HCT116 (cell line): ENCODE results near the gene SNX15. TPM values are rescaled to one million over a fixed set of nuclear protein-coding genes. Genes with fewer than 3 reads are reported as not detected.

Experiments
- ATAC-seq: fragments of 200-7000 bp; cut with Tn5 transposase; 2 replicates; pipeline ENCODE4 v1.9.1; 2020; ENCODE audit warnings: mild to moderate bottlenecking, moderate library complexity
- BruUV-seq: library from RNA; stranded (reverse); fragments of 400-500 nt; replicated peaks from 2 replicates; lab custom pipeline; 2021; lab: Mats Ljungman, UMichigan
- CTCF ChIA-PET: fragments of 300-600 bp; sonication (Branson Sonifier 250); formaldehyde crosslinking; loops from one replicate; lab custom pipeline; 2021; ENCODE audit warnings: antibody characterized with exemption; lab: Charles Lee
- POLR2A ChIA-PET: fragments of 300-600, 350-600 bp; sonication (Branson Sonifier 250); formaldehyde crosslinking; loops from one replicate; lab custom pipeline; 2021; ENCODE audit warnings: antibody characterized with exemption; lab: Charles Lee
- RAD21 ChIA-PET, 2 experiments: fragments of 300-600 bp; sonication (Branson Sonifier 250); formaldehyde crosslinking; loops; one replicate each; lab custom pipeline; 2023; ENCODE audit warnings: low total read pairs in 2 of 2; ENCODE audit not compliant: uncharacterized antibody in 2 of 2, unreplicated experiment in 2 of 2, low non-redundant PET in 1 of 2; lab: Charles Lee
- DNase-seq: peaks from one replicate; pipeline ENCODE4 v3.0.0-alpha.2; 2010; ENCODE audit warnings: low read depth, low spot score
- H2AFZ ChIP-seq: fragments of 200-600 bp; shearing (Covaris generic), sonication (generic); 2 replicates; pipeline ENCODE4 v1.6.1; 2017; ENCODE audit warnings: low read depth, mixed run types, mixed read lengths, antibody characterized with exemption, low read length; ENCODE audit not compliant: poor library complexity, severe bottlenecking
- H3K27ac ChIP-seq: 2 replicates; pipeline ENCODE4 v1.5.1; 2012; ENCODE audit warnings: low read depth, low read length
- H3K27me3 ChIP-seq: fragments of 200-600 bp; sonication (generic); 2 replicates; pipeline ENCODE4 v1.6.1; 2016; ENCODE audit warnings: mixed run types, low read length, mixed read lengths; ENCODE audit not compliant: insufficient read depth
- H3K36me3 ChIP-seq, 2 experiments: fragments of 200-500 bp in 1 of 2; fragments of 200-600 bp in 1 of 2; sonication (Bioruptor generic) in 1 of 2; sonication (generic) in 1 of 2; 2 replicates each; pipeline versions ENCODE4 v1.5.1 to v1.6.1; 2014 to 2016; ENCODE audit warnings: low read length in 2 of 2, inconsistent platforms in 1 of 2, mixed read lengths in 1 of 2, mixed run types in 1 of 2; ENCODE audit not compliant: insufficient read depth in 2 of 2, control insufficient read depth in 1 of 2
- H3K4me1 ChIP-seq, 2 experiments: fragments of 200-600 bp in 1 of 2; sonication (generic) in 1 of 2; 2 replicates each; pipeline versions ENCODE4 v1.5.1 to v1.6.1; 2012 to 2017; ENCODE audit warnings: low read length in 2 of 2, inconsistent platforms in 1 of 2, mild to moderate bottlenecking in 1 of 2, mixed read lengths in 1 of 2, mixed run types in 1 of 2, moderate library complexity in 1 of 2; ENCODE audit not compliant: insufficient read depth in 2 of 2, control insufficient read depth in 1 of 2
- H3K4me2 ChIP-seq: fragments of 200-600 bp; sonication (generic); 2 replicates; pipeline ENCODE4 v1.6.1; 2017; ENCODE audit warnings: mixed run types, low read length, mixed read lengths
- H3K4me3 ChIP-seq, 2 experiments: fragments of 200-600 bp in 1 of 2; sonication (generic) in 1 of 2; replicated peaks in 1 of 2; 2 replicates each; pipeline ENCODE4 v1.5.1; 2011 to 2016; ENCODE audit warnings: low read length in 2 of 2, control low read depth in 1 of 2, low read depth in 1 of 2, mild to moderate bottlenecking in 1 of 2, mixed read lengths in 1 of 2, mixed run types in 1 of 2
- H3K79me2 ChIP-seq: fragments of 200-600 bp; sonication (generic); 2 replicates; pipeline ENCODE4 v1.6.1; 2017; ENCODE audit warnings: mild to moderate bottlenecking, mixed run types, low read length, moderate library complexity, mixed read lengths; ENCODE audit not compliant: insufficient read depth
- H3K9ac ChIP-seq: fragments of 200-600 bp; sonication (generic); 2 replicates; pipeline ENCODE4 v1.6.1; 2016; ENCODE audit warnings: low read length, mixed read lengths
- H3K9me2 ChIP-seq: fragments of 200-600 bp; sonication (generic), shearing (Covaris generic); 2 replicates; pipeline ENCODE4 v1.6.1; 2017; ENCODE audit warnings: mixed run types, mild to moderate bottlenecking, moderate library complexity; ENCODE audit not compliant: insufficient read depth
- H3K9me3 ChIP-seq, 2 experiments: fragments of 200-500 bp in 1 of 2; fragments of 200-600 bp in 1 of 2; sonication (Bioruptor generic) in 1 of 2; sonication (generic) in 1 of 2; 2 replicates each; pipeline ENCODE4 v1.6.1; 2014 to 2017; ENCODE audit warnings: low read length in 2 of 2, mixed read lengths in 2 of 2, inconsistent platforms in 1 of 2, low read depth in 1 of 2, mild to moderate bottlenecking in 1 of 2, mixed run types in 1 of 2, moderate library complexity in 1 of 2; ENCODE audit not compliant: control insufficient read depth in 1 of 2, insufficient read depth in 1 of 2
- H4K20me1 ChIP-seq: fragments of 200-600 bp; sonication (generic), shearing (Covaris generic); 2 replicates; pipeline ENCODE4 v1.6.1; 2017; ENCODE audit warnings: mixed run types, mild to moderate bottlenecking, moderate library complexity; ENCODE audit not compliant: insufficient read depth
- CBX3 ChIP-seq: IDR thresholded peaks from 2 replicates; pipeline ENCODE4 v1.6.1; 2012; ENCODE audit warnings: low read depth
- CTCF ChIP-seq, 3 experiments: fragments of 200-600 bp in 1 of 3; sonication (generic) in 1 of 3; IDR thresholded peaks in 2 of 3; conservative IDR thresholded peaks in 1 of 3; 2 replicates each; pipeline ENCODE4 v1.5.1; 2012 to 2017; ENCODE audit warnings: low read depth in 2 of 3, low read length in 2 of 3, antibody characterized with exemption in 1 of 3, borderline replicate concordance in 1 of 3, control low read depth in 1 of 3, mild to moderate bottlenecking in 1 of 3, mixed read lengths in 1 of 3, mixed run types in 1 of 3, moderate library complexity in 1 of 3; ENCODE audit not compliant: insufficient read depth in 1 of 3
- ELF1 ChIP-seq: IDR thresholded peaks from 2 replicates; pipeline ENCODE4 v1.6.1; 2012; ENCODE audit warnings: low read depth, borderline replicate concordance
- JUND ChIP-seq: IDR thresholded peaks from 2 replicates; pipeline ENCODE4 v1.6.1; 2012
- POLR2A ChIP-seq: IDR thresholded peaks from 2 replicates; pipeline ENCODE4 v1.7.0; 2011; ENCODE audit warnings: borderline replicate concordance; ENCODE audit not compliant: insufficient read depth, insufficient read length; ENCODE audit errors: extremely low read depth
- POLR2AphosphoS5 ChIP-seq: IDR thresholded peaks from 2 replicates; pipeline ENCODE4 v1.6.1; 2011; ENCODE audit warnings: mild to moderate bottlenecking, low read depth, low read length, moderate library complexity
- TCF7L2 ChIP-seq: IDR thresholded peaks from 2 replicates; pipeline ENCODE4 v1.7.0; 2011; ENCODE audit warnings: borderline replicate concordance, inconsistent platforms; ENCODE audit not compliant: insufficient read depth, insufficient read length; ENCODE audit errors: extremely low read depth
- YY1 ChIP-seq: IDR thresholded peaks from 2 replicates; pipeline ENCODE4 v1.6.1; 2011; ENCODE audit warnings: low read length, low read depth, moderate library complexity, mild to moderate bottlenecking; ENCODE audit not compliant: insufficient replicate concordance; ENCODE audit errors: extremely low read depth
- ZNF274 ChIP-seq: fragments of 200-500 bp; sonication (Bioruptor generic); IDR thresholded peaks from 2 replicates; pipeline ENCODE4 v1.6.1; 2014; ENCODE audit warnings: mild to moderate bottlenecking, low read depth, low read length, inconsistent platforms
- intact Hi-C: fragments of 100-400 bp; cut with micrococcal nuclease; formaldehyde crosslinking; loops from 2 replicates; pipeline ENCODE4 v1.10.0; 2022
- total RNA-seq: library from RNA; stranded (reverse); gene quantifications from one replicate; pipeline ENCODE4 v1.2.1, GENCODE V29; 2021; ENCODE audit not compliant: unreplicated experiment
- TF ChIP-seq, protein P1 (sequence below): IDR thresholded peaks from 2 replicates; pipeline ENCODE4 v1.6.1; 2012; ENCODE audit warnings: low read depth
- TF ChIP-seq, protein P2 (sequence below): IDR thresholded peaks from 2 replicates; pipeline ENCODE4 v1.6.1; 2012

The SNX15 gene
- total RNA-seq, 1 experiment from 2014 or later, result 16.8 TPM

DNA sequence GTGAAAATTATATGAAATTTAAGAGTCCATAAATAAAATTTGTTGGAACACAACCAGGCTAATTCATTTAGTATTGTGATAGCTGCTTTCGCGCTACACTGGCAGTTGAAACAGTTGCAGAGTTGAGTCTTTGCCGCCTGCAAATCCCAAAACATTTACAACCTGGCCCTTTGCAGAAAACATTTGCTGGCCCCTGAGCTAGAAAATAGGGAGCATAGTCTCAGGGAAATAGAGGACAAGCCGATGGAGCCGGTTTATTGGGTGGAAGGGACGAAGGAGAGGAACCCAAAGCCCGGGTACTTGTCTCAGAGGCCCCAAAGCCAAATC, 13.2 kb downstream of the SNX15 start:
- no peaks in the 10 kb centered on the region for H3K27me3 ChIP-seq
- no peak overlapping the region for H2AFZ ChIP-seq
- no TSS peak for BruUV-seq
- ChIA-PET POLR2A (interaction anchor here (0.9 to 1.7 kb wide), 3 partner anchors 10 to 71 kb away, joined by 4 to 5 read pairs (median 5); partner anchors contain the start of gene TM7SF2), CTCF (interaction anchor here (1.6 kb wide), 1 partner anchor 27 kb away, joined by 9 read pairs; the partner anchor contains the start of gene ARL2), RAD21 (no interaction called here)
- H3K36me3 ChIP-seq, result peaks cover 2 to 8% of the 10 kb centered on the region in 2 experiments; a peak in 2 of 4 replicates
- peak overlapping the region; percentile 97 for H3K27ac ChIP-seq
- H3K4me3 ChIP-seq, result peak overlapping the region; percentile 83 to 92
- no peaks in the 10 kb centered on the region for H3K9me3 ChIP-seq
- ATAC-seq (no peak), DNase-seq (no peak)
- H3K9me2 ChIP-seq, result no peaks in the 10 kb centered on the region
- peak overlapping the region; percentile 92 for H3K4me2 ChIP-seq
- TF ChIP-seq POLR2AphosphoS5 (no peak), POLR2A (peak; percentile 27)
- peaks cover 25% of the 10 kb centered on the region for H3K79me2 ChIP-seq
- H3K9ac ChIP-seq, result peak overlapping the region; percentile 91
- peaks cover 32 to 38% of the 10 kb centered on the region in 2 experiments for H3K4me1 ChIP-seq
- intact Hi-C loops, result loop anchor here (5.0 kb wide), 1 partner anchor 42 kb away; the partner anchor contains the start of genes CDCA5 and ZFPL1
- H4K20me1 ChIP-seq, result no peaks in the 10 kb centered on the region

DNA sequence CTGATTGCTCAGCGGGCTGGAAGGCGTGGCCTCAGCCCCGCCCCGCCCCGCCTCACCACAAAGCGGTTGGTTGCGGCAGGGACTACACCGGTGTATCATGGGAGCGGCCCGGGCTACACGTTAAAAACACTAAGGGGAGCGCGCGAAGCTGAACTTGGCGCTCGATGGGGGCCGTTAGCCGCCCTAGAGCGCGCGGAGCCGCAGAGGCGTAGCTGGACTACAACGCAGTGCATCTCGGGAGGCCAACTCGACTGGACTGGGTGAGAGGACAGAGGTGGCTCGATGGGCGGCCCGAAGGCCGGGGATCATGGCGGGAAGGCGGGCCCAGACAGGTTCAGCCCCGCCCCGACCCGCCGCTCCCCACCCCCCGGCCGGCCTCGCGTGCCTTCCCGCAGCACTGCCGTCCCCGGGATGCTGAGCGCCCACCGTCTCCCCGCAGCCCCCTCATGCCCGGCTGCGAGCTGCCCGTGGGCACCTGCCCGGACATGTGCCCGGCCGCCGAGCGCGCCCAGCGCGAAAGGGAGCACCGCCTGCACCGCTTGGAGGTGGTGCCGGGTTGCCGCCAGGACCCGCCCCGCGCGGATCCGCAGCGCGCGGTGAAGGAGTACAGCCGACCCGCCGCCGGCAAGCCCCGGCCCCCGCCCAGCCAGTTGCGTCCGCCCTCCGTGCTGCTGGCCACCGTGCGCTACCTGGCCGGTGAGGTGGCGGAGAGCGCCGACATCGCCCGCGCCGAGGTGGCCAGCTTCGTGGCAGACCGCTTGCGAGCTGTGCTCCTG, 13.8 kb downstream of the SNX15 start, which contains the start of gene SAC3D1:
Gene SAC3D1 (plus strand): TSS at position 364 of the 776 bp plus-strand sequence. CDS start 83 bp downstream, at position 447.
- peak within 1 kb of the TSS; percentile 83 to 92 for H3K4me3 ChIP-seq
- peaks cover 32 to 38% of the 10 kb centered on the region in 2 experiments for H3K4me1 ChIP-seq
- H3K9me2 ChIP-seq, result no peaks in the 10 kb centered on the region
- ChIA-PET RAD21 (no interaction called here), POLR2A (interaction anchor here (0.9 to 1.7 kb wide), 3 partner anchors 10 to 71 kb away, joined by 4 to 5 read pairs (median 5); partner anchors contain the start of gene TM7SF2), CTCF (interaction anchor here (1.6 to 1.7 kb wide), 2 partner anchors 27 kb away, joined by 4 to 9 read pairs; partner anchors contain the start of gene ARL2)
- H3K27me3 ChIP-seq, result no peaks in the 10 kb centered on the region
- peaks cover 25% of the 10 kb centered on the region for H3K79me2 ChIP-seq
- no peaks in the 10 kb centered on the region for H3K9me3 ChIP-seq
- no peaks in the 10 kb centered on the region for H4K20me1 ChIP-seq
- peaks cover 2 to 8% of the 10 kb centered on the region in 2 experiments; a peak in 2 of 4 replicates for H3K36me3 ChIP-seq
- H3K27ac ChIP-seq, result peak within 1 kb of the TSS; percentile 97
- intact Hi-C loops, result loop anchor here (5.0 kb wide), 1 partner anchor 41 kb away; the partner anchor contains the start of genes CDCA5 and ZFPL1
- no TSS peak for BruUV-seq
- H3K4me2 ChIP-seq, result peak within 1 kb of the TSS; percentile 92
- H2AFZ ChIP-seq, result no peak within 1 kb of the TSS
- DNase-seq, result peak; percentile 95
- peak; percentile 91 for ATAC-seq
- peak within 1 kb of the TSS; percentile 91 for H3K9ac ChIP-seq
- TF ChIP-seq, protein P1, sequence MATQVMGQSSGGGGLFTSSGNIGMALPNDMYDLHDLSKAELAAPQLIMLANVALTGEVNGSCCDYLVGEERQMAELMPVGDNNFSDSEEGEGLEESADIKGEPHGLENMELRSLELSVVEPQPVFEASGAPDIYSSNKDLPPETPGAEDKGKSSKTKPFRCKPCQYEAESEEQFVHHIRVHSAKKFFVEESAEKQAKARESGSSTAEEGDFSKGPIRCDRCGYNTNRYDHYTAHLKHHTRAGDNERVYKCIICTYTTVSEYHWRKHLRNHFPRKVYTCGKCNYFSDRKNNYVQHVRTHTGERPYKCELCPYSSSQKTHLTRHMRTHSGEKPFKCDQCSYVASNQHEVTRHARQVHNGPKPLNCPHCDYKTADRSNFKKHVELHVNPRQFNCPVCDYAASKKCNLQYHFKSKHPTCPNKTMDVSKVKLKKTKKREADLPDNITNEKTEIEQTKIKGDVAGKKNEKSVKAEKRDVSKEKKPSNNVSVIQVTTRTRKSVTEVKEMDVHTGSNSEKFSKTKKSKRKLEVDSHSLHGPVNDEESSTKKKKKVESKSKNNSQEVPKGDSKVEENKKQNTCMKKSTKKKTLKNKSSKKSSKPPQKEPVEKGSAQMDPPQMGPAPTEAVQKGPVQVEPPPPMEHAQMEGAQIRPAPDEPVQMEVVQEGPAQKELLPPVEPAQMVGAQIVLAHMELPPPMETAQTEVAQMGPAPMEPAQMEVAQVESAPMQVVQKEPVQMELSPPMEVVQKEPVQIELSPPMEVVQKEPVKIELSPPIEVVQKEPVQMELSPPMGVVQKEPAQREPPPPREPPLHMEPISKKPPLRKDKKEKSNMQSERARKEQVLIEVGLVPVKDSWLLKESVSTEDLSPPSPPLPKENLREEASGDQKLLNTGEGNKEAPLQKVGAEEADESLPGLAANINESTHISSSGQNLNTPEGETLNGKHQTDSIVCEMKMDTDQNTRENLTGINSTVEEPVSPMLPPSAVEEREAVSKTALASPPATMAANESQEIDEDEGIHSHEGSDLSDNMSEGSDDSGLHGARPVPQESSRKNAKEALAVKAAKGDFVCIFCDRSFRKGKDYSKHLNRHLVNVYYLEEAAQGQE, result no peak
- TF ChIP-seq ZNF274 (no peak), YY1 (no peak), CTCF (IDR thresholded peaks at IDR 0.05 in 2 of 3, conservative IDR thresholded peaks at IDR 0.05 in 1 of 3; ENCODE audit: borderline replicate concordance in 1 of 3, insufficient read depth in 1 of 3, low read depth in 2 of 3, low read length in 2 of 3) (no peak), POLR2AphosphoS5 (peak; percentile 78), CBX3 (no peak), JUND (no peak), TCF7L2 (peak; percentile 8), ELF1 (no peak)
- TF ChIP-seq, protein P2, sequence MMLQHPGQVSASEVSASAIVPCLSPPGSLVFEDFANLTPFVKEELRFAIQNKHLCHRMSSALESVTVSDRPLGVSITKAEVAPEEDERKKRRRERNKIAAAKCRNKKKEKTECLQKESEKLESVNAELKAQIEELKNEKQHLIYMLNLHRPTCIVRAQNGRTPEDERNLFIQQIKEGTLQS, result no peak
